GM19455 (cell line): Measurements from ENCODE around the gene HESX1.

Experiments used
- ATAC-seq: cut with Tn5 transposase; IDR thresholded peaks from one replicate; pipeline ENCODE4 v1.9.1; 2021; ENCODE audit not compliant: unreplicated experiment

HESX1 gene

GRCh38 chr3:57199895-57200297 lies at the start of gene HESX1:
Gene HESX1 (minus strand): TSS chr3:57199978. CDS start chr3:57199918, 60 bp downstream.
- ATAC-seq = no peak

GRCh38 chr3:57244946-57245345 lies 45.2 kb upstream of the HESX1 start:
- ATAC-seq = no peak

DNA sequence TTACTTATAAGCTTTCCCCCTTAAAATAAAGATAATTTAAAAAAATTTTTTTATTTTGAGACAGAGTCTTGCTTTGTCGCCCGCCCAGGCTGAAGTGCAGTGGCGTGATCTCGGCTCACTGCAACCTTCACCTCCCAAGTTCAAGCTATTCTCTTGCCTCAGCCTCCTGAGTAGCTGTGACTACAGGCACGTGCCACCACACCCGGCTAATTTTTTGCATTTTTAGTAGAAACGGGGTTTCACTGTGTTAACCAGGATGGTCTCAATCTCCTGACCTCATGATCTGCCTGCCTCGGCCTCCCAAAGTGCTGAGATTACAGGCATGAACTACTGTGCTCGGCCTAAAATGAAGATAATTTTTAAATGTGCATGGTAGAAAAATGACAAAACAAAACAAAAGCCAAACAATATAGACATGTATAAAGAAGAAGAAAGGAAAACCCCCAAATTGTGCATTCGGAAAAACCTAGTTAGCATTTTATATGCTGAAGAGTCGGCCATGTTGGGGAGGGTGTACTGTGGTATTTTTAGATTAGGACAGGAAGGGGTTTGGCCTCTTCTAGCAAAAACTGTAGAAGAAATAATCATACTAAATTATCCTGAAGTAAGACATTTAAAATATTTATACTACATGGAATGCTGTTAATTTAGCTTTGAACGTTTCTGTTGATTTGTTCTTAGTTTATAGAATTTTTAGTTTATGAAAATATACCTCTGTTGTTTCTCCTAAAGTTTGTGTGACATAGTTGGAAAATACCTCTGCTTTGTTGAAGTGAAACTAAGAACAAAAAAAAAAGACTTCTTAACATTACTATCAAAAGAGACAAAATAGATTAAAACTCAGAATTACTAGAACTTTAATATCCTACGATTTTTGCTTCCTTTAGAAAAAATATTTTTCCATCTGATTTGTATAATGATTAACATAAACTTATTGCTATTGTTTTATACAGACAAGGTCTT lies 35.1 kb upstream of the HESX1 start:
- no peak for ATAC-seq

DNA sequence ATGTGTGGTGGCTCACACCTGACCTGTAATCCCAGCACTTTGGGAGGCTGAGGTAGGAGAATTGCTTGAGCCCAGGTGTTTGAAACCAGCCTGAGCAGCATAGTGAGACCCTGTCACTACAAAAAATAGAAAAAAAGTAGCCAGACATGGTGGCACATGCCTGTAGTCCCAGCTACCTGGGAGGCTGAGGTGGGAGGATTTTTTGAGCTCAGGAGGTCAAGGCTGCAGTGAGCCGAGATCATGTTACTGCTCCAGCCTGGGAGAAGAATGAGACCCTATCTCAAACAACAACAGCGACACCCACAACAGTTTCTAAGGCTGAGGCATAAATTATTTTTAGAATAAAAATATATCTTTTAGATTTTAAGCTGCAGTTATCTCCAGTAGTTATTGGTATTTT lies 34.0 kb upstream of the HESX1 start:
- ATAC-seq = no peak

GRCh38 chr3:57230006-57230405 lies 30.2 kb upstream of the HESX1 start:
- ATAC-seq = no peak

DNA sequence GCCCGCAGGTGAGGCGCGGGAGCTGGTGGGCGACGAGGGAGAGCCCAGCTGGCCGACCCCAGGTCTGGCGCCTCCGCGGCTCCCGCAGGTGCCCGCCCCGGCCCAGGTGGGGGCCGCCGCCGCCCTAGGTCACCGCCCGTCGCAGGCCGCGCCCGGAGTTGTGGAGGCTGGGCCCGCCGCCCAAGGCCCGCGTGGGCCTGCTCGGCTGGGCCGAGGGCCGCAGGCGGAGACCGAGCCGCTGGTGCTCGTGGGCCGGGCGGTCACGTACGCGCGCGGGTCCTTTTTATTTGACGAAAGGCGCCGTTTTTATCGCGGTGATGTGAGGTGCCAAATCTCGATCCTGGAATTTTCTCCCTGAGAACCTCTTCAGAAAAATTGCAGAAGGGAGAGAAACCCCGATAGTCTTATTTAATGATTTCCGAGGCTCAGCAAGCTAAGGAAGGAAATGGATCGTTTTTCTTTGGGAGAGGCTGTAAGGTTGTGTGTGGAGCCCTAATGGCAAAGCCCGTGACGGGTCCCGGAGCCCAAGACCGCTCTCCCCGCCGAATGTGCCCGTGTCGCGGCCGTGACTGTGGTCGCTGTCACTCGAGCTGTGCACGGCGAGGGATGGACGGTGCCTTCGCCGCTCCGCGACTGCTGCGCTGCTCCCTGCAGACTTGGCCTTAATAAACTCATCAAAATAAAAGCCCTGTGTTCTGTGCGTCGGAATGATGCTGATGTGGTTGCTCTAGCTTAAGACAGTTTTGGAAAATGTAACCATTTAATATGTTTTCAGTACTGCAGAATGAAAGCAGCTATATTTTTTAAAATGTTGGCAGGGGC lies 28.4 kb upstream of the HESX1 start:
- ATAC-seq = peak; percentile 47

GRCh38 chr3:57227204-57227929 lies 27.6 kb upstream of the HESX1 start, which contains the start of gene APPL1:
Gene APPL1 (plus strand): TSS chr3:57227729. CDS start chr3:57227884, 155 bp downstream.
- peak; percentile 93 for ATAC-seq

- no peak for ATAC-seq
These were observed 26.4 kb upstream of the HESX1 start for GRCh38 chr3:57226176-57226575.

- no peak for ATAC-seq
These were observed 25.1 kb upstream of the HESX1 start for GRCh38 chr3:57224856-57225255.

GRCh38 chr3:57221883-57222282 lies 22.1 kb upstream of the HESX1 start:
- no peak for ATAC-seq

- ATAC-seq = no peak
These were observed 6.6 kb upstream of the HESX1 start for GRCh38 chr3:57206423-57206822.

DNA sequence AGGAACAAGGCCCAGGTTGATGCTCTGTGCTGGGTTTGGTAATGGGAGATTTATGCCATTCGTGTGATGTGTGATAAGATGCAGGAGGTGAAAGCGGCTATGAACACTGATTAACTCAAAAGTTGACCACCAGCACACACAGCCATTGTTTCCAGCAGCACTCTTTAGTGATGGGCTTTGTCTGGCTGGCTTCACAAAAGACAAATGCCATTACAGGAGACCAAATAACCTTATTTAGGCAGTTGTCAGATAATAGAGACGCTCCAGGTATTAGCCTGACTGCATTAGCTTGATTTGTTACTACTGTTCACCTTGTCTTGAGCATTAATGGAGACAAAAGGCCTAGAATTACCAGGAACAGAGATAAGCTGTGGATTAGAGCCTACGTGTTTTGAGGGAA lies 5.1 kb downstream of the HESX1 start:
- no peak for ATAC-seq

DNA sequence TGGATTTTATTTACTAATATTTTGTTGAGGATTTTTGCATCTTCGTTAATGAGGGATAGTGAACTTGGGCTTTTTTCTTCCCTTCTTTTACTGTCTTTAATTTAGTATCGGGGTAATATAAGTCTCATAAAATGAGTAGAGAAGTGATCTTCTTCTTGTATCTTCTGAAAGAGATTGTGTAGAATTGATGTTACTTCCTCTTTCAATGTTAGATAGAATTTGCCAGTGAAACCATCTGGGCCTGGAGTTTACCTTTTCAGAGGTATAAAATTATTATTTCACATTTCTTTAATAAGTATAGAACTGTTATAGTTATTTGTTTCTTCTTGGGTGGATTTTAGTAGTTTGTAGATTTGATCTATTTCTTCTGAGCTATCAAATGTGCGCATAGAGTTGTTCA lies 7.8 kb downstream of the HESX1 start:
- no peak for ATAC-seq

GRCh38 chr3:57184526-57184925 lies 15.3 kb downstream of the HESX1 start:
- ATAC-seq = no peak

GRCh38 chr3:57179580-57180410 lies 20.0 kb downstream of the HESX1 start:
- no peak for ATAC-seq

- no peak for ATAC-seq
These were observed 23.7 kb downstream of the HESX1 start for GRCh38 chr3:57176045-57176444.

DNA sequence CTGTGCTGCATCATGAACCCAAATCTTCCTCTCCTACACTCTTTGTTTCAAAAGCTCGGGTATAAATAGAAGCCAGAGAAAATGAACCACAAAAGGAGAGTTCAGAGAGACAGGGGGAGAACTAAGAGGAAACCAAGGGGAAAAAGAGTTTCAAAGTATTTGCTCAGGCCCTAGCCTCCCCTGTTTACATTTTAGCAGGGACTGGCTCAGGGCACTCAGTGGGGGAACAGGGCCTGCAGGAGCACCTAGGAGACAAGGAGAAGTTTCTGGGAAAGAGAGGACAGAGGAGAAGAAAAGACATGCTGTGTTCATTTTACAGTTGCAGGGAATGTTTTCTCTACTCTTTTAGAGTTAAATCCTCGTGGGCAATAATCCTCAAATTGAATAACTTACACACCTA lies 26.1 kb downstream of the HESX1 start:
- no peak for ATAC-seq

DNA sequence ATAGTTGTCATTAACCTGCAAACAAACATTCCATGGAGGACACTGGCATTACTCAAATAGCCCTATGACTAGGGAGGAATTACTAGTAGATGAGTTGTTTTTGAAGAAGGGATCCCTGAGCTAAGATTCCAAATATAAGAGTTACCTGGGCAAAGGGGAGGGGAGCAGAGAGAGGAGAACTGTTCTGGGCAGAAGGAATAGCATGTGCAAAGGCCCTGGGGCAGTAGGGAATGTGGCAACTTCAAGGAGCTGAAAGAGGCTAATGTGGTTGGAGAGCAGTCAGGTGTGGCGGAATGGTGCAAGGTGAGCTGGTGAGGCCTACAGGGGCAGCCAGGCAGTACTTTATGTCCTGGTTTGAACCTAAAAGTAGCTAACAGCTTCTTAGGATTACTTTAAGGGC lies 28.8 kb downstream of the HESX1 start:
- no peak for ATAC-seq

DNA sequence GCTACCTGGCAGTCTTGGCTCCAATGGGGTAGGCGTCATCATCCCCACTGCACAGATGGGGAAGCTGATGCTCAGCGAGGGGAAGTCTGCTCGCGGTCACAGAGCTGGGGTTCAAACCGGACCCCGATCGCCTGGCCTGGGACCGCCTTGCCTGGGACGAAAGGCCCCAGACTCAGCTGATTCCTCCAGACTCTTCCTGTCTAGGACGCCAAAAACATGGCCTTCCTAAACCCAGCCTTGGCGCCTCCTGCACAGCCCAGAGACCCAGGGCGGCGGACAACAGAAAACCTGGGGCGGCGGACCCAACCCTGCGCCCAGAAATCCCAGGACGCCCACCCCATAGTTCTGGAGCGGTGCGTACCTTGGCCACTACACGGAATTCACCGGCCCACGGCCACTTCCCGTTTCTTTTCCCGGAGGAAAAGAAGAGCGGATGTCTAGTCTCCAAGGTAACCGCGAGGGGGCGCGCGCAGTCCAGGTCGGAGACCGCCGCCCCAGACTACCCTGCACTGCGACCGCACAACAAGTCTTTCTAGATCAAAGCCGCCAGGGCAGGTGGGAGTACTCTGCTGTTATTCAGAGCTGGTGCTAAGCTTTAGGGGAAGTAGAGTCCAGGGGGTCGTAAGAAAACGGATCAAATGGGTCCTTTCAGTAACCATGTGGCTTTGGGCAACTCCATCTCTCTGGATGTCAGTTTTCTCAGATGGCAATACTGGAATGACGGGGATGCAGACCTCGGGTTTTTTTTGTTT lies 29.7 kb downstream of the HESX1 start:
- peak; percentile 74 for ATAC-seq

DNA sequence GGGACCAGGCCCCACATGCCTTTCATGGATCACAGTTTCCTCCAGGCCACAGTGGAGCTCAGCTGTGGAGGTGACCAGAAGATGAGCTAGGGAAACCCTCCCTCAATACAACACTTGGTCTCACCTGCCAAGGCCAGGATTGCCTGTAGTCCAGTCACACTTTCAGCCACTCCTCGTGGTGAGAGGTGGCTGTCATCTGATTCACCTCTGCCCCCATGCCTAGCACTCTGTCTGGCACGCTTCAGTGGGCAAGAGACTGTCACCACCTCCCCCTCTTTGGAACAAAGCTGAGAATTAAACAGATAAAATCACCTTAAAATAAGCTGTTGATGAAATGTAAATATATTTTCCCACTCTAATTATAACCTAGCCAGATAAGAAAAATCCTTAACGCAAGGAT lies 30.7 kb downstream of the HESX1 start:
- no peak for ATAC-seq
